GM18907 (cell line): ENCODE results near the gene TOP3A.
A peak's percentile ranks its signal among the peaks of the same experiment; 100 is the strongest.

ENCODE experiments used
- ATAC-seq: cut with Tn5 transposase; IDR thresholded peaks from one replicate; pipeline ENCODE4 v1.9.1; 2021; ENCODE audit warnings: mild to moderate bottlenecking, moderate library complexity; ENCODE audit not compliant: unreplicated experiment

Gene TOP3A

GRCh38 chr17:18234853-18235380, 79.9 kb downstream of the TOP3A start:
- no peak for ATAC-seq

- no peak for ATAC-seq
These were observed 80.8 kb downstream of the TOP3A start for GRCh38 chr17:18233803-18234518.

GRCh38 chr17:18231164-18231563, 83.6 kb downstream of the TOP3A start:
- no peak for ATAC-seq

- no peak for ATAC-seq
These were observed 84.3 kb downstream of the TOP3A start for GRCh38 chr17:18230288-18231141.

- no peak for ATAC-seq
These were observed 85.0 kb downstream of the TOP3A start for GRCh38 chr17:18229771-18230170.

GRCh38 chr17:18229254-18229653, 85.5 kb downstream of the TOP3A start:
- no peak for ATAC-seq

GRCh38 chr17:18228176-18228682, 86.6 kb downstream of the TOP3A start:
- no peak for ATAC-seq

GRCh38 chr17:18227635-18228034, 87.2 kb downstream of the TOP3A start:
- ATAC-seq: no peak

GRCh38 chr17:18226284-18226945, 88.4 kb downstream of the TOP3A start:
- no peak for ATAC-seq

- ATAC-seq: peak; percentile 13
These were observed 89.0 kb downstream of the TOP3A start for GRCh38 chr17:18225642-18226283.

- ATAC-seq: peak; percentile 84
These were observed 89.6 kb downstream of the TOP3A start, which contains the start of gene LLGL1 for GRCh38 chr17:18225121-18225641. Gene LLGL1, plus strand, starts transcription at chr17:18225635. Its CDS starts 48 bp downstream, at chr17:18225683.

GRCh38 chr17:18224387-18225120, 90.2 kb downstream of the TOP3A start:
- no peak for ATAC-seq

- no peak for ATAC-seq
These were observed 90.8 kb downstream of the TOP3A start for GRCh38 chr17:18224053-18224386.
